ENCODE measurements around the gene FBXO41.

DNA sequence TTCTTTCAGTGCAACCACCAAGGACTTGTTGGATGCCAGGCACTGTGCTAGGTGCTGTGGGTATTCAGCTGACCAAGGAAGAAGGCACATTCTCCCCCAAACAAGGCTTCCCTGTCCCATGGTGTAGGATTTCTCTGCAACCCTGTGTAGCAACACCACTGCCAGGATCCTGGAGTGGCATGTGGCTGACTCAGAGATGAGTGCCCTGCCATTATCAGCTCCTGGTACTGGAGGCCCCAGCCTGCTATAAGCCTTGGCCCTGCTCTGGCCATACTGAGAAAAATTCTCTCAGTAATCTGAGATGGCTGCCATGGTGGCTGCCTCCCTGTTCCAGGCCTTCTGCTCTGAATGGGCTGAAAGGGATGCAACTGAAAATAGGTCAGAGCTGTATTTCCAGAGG, 66.0 kb downstream of the FBXO41 start:
- TF ChIP-seq, protein P1, sequence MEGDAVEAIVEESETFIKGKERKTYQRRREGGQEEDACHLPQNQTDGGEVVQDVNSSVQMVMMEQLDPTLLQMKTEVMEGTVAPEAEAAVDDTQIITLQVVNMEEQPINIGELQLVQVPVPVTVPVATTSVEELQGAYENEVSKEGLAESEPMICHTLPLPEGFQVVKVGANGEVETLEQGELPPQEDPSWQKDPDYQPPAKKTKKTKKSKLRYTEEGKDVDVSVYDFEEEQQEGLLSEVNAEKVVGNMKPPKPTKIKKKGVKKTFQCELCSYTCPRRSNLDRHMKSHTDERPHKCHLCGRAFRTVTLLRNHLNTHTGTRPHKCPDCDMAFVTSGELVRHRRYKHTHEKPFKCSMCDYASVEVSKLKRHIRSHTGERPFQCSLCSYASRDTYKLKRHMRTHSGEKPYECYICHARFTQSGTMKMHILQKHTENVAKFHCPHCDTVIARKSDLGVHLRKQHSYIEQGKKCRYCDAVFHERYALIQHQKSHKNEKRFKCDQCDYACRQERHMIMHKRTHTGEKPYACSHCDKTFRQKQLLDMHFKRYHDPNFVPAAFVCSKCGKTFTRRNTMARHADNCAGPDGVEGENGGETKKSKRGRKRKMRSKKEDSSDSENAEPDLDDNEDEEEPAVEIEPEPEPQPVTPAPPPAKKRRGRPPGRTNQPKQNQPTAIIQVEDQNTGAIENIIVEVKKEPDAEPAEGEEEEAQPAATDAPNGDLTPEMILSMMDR (IDR thresholded peaks at IDR 0.05): no peak
- no peak for TF ChIP-seq POLR2AphosphoS5 (IDR thresholded peaks at IDR 0.05; ENCODE audit: low read depth, low read length)
- no peak for TF ChIP-seq SIN3A (IDR thresholded peaks at IDR 0.05; ENCODE audit: borderline replicate concordance, insufficient read depth, low read depth, low read length)
- TF ChIP-seq TCF7L2 (IDR thresholded peaks at IDR 0.05; ENCODE audit: low read depth, low read length): no peak
- TF ChIP-seq, protein P2, sequence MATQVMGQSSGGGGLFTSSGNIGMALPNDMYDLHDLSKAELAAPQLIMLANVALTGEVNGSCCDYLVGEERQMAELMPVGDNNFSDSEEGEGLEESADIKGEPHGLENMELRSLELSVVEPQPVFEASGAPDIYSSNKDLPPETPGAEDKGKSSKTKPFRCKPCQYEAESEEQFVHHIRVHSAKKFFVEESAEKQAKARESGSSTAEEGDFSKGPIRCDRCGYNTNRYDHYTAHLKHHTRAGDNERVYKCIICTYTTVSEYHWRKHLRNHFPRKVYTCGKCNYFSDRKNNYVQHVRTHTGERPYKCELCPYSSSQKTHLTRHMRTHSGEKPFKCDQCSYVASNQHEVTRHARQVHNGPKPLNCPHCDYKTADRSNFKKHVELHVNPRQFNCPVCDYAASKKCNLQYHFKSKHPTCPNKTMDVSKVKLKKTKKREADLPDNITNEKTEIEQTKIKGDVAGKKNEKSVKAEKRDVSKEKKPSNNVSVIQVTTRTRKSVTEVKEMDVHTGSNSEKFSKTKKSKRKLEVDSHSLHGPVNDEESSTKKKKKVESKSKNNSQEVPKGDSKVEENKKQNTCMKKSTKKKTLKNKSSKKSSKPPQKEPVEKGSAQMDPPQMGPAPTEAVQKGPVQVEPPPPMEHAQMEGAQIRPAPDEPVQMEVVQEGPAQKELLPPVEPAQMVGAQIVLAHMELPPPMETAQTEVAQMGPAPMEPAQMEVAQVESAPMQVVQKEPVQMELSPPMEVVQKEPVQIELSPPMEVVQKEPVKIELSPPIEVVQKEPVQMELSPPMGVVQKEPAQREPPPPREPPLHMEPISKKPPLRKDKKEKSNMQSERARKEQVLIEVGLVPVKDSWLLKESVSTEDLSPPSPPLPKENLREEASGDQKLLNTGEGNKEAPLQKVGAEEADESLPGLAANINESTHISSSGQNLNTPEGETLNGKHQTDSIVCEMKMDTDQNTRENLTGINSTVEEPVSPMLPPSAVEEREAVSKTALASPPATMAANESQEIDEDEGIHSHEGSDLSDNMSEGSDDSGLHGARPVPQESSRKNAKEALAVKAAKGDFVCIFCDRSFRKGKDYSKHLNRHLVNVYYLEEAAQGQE (IDR thresholded peaks at IDR 0.05; ENCODE audit: insufficient read depth in 1 of 2, low read depth in 2 of 2, low read length in 1 of 2): no peak
